Psoas muscle (tissue), 8 donors: ENCODE measurements around the gene LACTBL1. TPM values are rescaled to one million over a fixed set of nuclear protein-coding genes. Genes with fewer than 3 reads are reported as not detected.
A peak's percentile ranks its signal among the peaks of the same experiment; 100 is the strongest.
"Not testable (repeated sequence)": the region's sequence is repeated elsewhere in the genome, so short reads cannot be mapped to it uniquely, and the experiment has no call there.

Experiments used
- ATAC-seq, 4 donors: fragments of 200-7000 bp; cut with Tn5 transposase; one replicate each; pipeline ENCODE4 v1.9.1; 2020; ENCODE audit warnings: moderate library complexity in 3 of 4, mild to moderate bottlenecking in 2 of 4
- DNase-seq, 2 donors: peaks; one replicate each; pipeline ENCODE4 v3.0.0-alpha.2; 2020
- H3K27ac ChIP-seq: fragments of 200-600 bp; one replicate; pipeline ENCODE4 v1.8.0; 2022
- H3K27me3 ChIP-seq, 3 donors: fragments of 200-600 bp in 1 of 3; one replicate each; pipeline versions ENCODE4 v1.6.1 to v1.8.0; 2013 to 2022; ENCODE audit warnings: low read length in 2 of 3, mild to moderate bottlenecking in 2 of 3, moderate library complexity in 1 of 3; ENCODE audit not compliant: insufficient read depth in 3 of 3
- H3K36me3 ChIP-seq, 2 donors: fragments of 200-600 bp in 1 of 2; one replicate each; pipeline versions ENCODE4 v1.6.1 to v1.8.0; 2013 to 2022; ENCODE audit warnings: low read depth in 1 of 2, mild to moderate bottlenecking in 1 of 2, moderate library complexity in 1 of 2; ENCODE audit not compliant: insufficient read depth in 1 of 2
- H3K4me1 ChIP-seq: fragments of 200-600 bp; one replicate; pipeline ENCODE4 v1.8.0; 2022
- H3K4me3 ChIP-seq: fragments of 200-600 bp; one replicate; pipeline ENCODE4 v1.8.0; 2022; ENCODE audit warnings: mild to moderate bottlenecking
- H3K9me3 ChIP-seq: fragments of 200-600 bp; one replicate; pipeline ENCODE4 v1.8.0; 2022
- WGBS, 3 donors: extraction: QIAGEN DNeasy Blood & Tissue Kit; methylation state at CpG; one replicate each; pipeline versions ENCODE4 v1.1.6 to v1.1.7; 2013; 5-methylcytosine and 5-hydroxymethylcytosine counted together
- intact Hi-C, 2 donors: fragments of 100-400 bp; cut with DNase I; formaldehyde crosslinking; loops; one replicate each; pipeline versions ENCODE4 v1.11.0 to v1.14.2; 2022
- polyA plus RNA-seq, 3 donors: library from polyadenylated mRNA; stranded (reverse); fragments of 200-250 nt; gene quantifications; one replicate each; pipeline ENCODE4 v1.2.3, GENCODE V29; 2013
- total RNA-seq, 4 donors: library from RNA; stranded (reverse); fragmentation: NEBNext Ultra II Directional in 2 of 4; extraction: Animal tissue kit (Norgen Biotek cat#: 25700) in 2 of 4; gene quantifications; one replicate each; pipeline versions ENCODE4 v1.2.1 to v1.2.4, GENCODE V29; 2021 to 2023
- TF ChIP-seq, protein P1 (sequence below): fragments of 200-600 bp; IDR thresholded peaks from one replicate; pipeline ENCODE4 v1.8.0; 2022; ENCODE audit warnings: antibody characterized with exemption
- donor health status: healthy with polysubstance abuse.
- donor health status: DM: no; HTN: no; CAD: no; lungs with moderate emphysema.
- donor health status: Bipolar disorder and iron deficiency.
- donor health status: healthy.
- donor health status: DM: yes; HTN: yes; CAD: no.
- donor health status: DM: no; HTN: no; CAD: no.
- donor health status: DM: no; HTN: no; CAD: no.
- donor health status: DM: yes; HTN: yes; CAD: no.

The LACTBL1 gene
- total and polyA plus RNA-seq, 7 donors, result not detected

GRCh38 chr1:23019094-23019862 is 46.6 kb upstream of the LACTBL1 start, which contains the start of gene KDM1A:
TSS of gene KDM1A (plus strand) at chr1:23019468. CDS start at chr1:23019597, 129 bp downstream.
- TF ChIP-seq, protein P1, sequence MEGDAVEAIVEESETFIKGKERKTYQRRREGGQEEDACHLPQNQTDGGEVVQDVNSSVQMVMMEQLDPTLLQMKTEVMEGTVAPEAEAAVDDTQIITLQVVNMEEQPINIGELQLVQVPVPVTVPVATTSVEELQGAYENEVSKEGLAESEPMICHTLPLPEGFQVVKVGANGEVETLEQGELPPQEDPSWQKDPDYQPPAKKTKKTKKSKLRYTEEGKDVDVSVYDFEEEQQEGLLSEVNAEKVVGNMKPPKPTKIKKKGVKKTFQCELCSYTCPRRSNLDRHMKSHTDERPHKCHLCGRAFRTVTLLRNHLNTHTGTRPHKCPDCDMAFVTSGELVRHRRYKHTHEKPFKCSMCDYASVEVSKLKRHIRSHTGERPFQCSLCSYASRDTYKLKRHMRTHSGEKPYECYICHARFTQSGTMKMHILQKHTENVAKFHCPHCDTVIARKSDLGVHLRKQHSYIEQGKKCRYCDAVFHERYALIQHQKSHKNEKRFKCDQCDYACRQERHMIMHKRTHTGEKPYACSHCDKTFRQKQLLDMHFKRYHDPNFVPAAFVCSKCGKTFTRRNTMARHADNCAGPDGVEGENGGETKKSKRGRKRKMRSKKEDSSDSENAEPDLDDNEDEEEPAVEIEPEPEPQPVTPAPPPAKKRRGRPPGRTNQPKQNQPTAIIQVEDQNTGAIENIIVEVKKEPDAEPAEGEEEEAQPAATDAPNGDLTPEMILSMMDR, result peak; percentile 7
- Histone ChIP-seq H3K36me3 (no peaks in the 10 kb centered on the region), H3K4me3 (peak within 1 kb of the TSS; percentile 78), H3K27ac (peak within 1 kb of the TSS; percentile 90), H3K9me3 (no peaks in the 10 kb centered on the region), H3K27me3 (no peaks in the 10 kb centered on the region), H3K4me1 (peaks cover 10% of the 10 kb centered on the region)
- WGBS, 3 donors, result 0% methylated on average over 53 to 85 of the region's 85 CpGs
- DNase-seq (peak; percentile 99), ATAC-seq (peak; percentile 99 to 100 (median 99))
- intact Hi-C loops, result no loop called here

DNA sequence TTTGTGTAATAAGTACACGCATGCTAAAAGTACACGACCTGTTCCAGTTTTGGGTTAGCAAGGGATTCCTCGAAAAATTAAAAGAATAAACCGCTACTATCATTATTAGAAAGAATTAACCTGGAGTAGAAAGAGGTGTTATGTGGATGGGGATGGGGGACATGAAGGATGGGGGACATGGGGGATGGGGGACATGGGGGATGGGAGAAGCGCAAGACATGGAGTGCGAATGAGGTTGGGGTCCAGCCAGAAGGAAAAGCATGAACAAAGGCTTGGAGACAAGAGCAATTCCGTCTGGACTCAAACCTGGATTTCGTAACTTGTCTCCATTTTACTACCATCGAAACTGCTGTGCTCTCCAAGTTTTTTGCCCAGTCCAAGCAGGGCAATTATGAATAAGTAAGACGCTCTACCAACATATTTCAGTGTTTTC is 46.0 kb upstream of the LACTBL1 start:
- Histone ChIP-seq H3K27ac (peak overlapping the region; percentile 90), H3K4me3 (peak overlapping the region; percentile 78), H3K27me3 (no peaks in the 10 kb centered on the region), H3K36me3 (no peaks in the 10 kb centered on the region), H3K4me1 (peaks cover 10% of the 10 kb centered on the region), H3K9me3 (no peaks in the 10 kb centered on the region)
- intact Hi-C loops, result no loop called here
- ATAC-seq (peak in 3 of 4 donors; percentile 17 to 33 (median 25)), DNase-seq (no peak)
- WGBS, 3 donors, result 26 to 31% (median 28%) methylated on average over 10 of the region's 10 CpGs
- TF ChIP-seq, protein P1, result no peak

GRCh38 chr1:23013657-23014056 is 41.0 kb upstream of the LACTBL1 start:
- TF ChIP-seq, protein P1, result no peak
- no peaks in the 10 kb centered on the region for H3K36me3 ChIP-seq
- H3K27me3 ChIP-seq, result no peaks in the 10 kb centered on the region
- no peaks in the 10 kb centered on the region for H3K4me1 ChIP-seq
- DNase-seq (no peak), ATAC-seq (no peak)
- WGBS, 3 donors, result 72 to 81% (median 74%) methylated on average over 3 of the region's 3 CpGs
- no peak overlapping the region for H3K27ac ChIP-seq
- intact Hi-C loops, result no loop called here
- H3K4me3 ChIP-seq, result no peak overlapping the region
- H3K9me3 ChIP-seq, result no peaks in the 10 kb centered on the region

- H3K27ac ChIP-seq, DNase-seq, H3K27me3 ChIP-seq, H3K4me3 ChIP-seq, H3K36me3 ChIP-seq, H3K4me1 ChIP-seq, intact Hi-C loops, H3K9me3 ChIP-seq: not testable (repeated sequence)
- 32 to 45% (median 37%) methylated on average over 8 of the region's 8 CpGs for WGBS, 3 donors
- peak in 3 of 4 donors; percentile 46 to 53 (median 49) for ATAC-seq
Observed at GRCh38 chr1:23010025-23010424, 37.4 kb upstream of the LACTBL1 start.

DNA sequence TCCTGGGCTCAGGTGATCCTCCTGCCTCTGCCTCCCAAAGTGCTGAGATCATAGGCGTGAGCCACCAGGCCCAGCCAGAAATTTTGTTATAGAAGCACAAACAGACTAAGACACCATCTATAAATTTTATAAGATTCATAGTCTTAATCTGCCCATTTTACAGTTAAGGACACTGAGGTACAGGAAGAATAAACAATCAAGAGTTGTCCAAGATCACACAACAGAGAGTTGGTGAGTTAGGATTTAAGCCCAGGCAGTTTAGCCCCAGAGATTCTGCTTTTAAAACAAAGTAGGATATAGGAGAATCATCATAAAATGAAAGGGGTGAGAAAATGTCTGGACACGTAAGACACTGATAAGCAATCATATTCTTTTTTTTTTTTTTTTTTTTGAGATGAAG is 36.2 kb upstream of the LACTBL1 start:
- Histone ChIP-seq H3K36me3 (no peaks in the 10 kb centered on the region), H3K27me3 (no peaks in the 10 kb centered on the region), H3K4me3 (no peak overlapping the region), H3K9me3 (no peaks in the 10 kb centered on the region), H3K27ac (no peak overlapping the region), H3K4me1 (no peaks in the 10 kb centered on the region)
- DNase-seq (no peak), ATAC-seq (no peak)
- TF ChIP-seq, protein P1, result no peak
- intact Hi-C loops, result no loop called here
- WGBS, 3 donors, result 87 to 94% (median 91%) methylated on average over 2 of the region's 2 CpGs
